Epidermal melanocyte (primary cell): ENCODE results near the gene C10orf67.
"Not testable (repeated sequence)": the region's sequence is repeated elsewhere in the genome, so short reads cannot be mapped to it uniquely, and the experiment has no call there.

ENCODE experiments used
- DNase-seq: peaks from one replicate; pipeline ENCODE4 v3.0.0; 2011; ENCODE audit warnings: low spot score; ENCODE audit not compliant: insufficient read length

Gene C10orf67

DNA sequence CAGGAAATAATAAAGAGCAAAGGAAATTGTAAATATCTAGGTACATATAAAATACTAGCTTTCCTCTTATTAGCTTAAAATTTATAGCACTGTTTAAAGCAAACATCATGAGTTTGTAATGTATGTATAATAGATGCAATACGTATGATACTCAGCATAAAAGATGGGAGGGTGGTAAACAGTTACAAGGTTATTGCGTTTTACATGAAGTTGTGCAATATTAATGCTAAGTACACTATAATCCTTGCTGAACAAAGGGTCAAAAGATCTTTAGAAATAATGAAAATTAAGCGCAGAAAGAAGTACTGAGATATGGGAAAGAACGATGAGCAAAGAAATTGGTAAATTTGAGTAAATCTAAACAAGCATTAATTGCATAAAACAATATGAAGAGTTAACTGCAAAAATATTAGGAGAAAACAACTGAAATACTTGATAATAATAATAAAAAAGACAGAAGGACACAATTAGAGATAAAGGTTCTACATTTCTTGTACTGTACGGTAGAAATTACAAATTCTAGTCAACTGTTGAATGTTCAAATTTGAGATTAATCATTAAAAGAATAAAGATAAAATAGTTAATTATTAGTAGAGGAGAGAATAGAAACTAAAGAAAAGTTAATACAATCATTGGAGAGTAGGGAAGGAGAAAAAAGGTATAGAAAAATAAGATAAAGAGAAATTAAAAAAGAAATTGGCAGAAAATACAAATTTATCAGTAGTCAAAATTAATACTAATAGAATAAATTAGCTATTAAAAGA, 17.9 kb downstream of the C10orf67 start:
- no peak for DNase-seq

DNA sequence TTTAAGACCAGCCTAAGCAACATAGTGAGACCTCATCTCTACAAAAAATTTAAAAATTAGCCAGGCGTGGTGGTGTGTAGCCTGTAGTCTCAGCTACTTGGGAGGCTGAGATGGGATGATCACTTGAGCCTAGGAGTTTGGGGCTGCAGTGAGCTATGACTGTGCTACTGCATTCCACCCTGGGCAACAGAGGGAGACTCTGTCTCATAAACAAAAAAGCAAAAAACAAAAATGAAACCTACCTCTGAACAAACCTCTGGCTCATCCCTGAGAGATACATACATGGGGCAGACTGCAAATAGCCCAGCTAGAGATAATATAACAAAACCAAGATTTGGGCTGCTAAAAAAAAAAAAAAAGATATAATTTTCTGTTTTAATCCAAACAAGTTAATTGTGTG, 19.5 kb downstream of the C10orf67 start:
- DNase-seq, result no peak

GRCh38 chr10:23324351-23324750, 20.2 kb downstream of the C10orf67 start:
- DNase-seq, result no peak

- no peak for DNase-seq
Measured at GRCh38 chr10:23322082-23322481, 22.5 kb downstream of the C10orf67 start.

- no peak for DNase-seq
Measured at GRCh38 chr10:23319835-23320234, 24.8 kb downstream of the C10orf67 start.

- DNase-seq, result no peak
Measured at GRCh38 chr10:23318359-23318758, 26.2 kb downstream of the C10orf67 start.

DNA sequence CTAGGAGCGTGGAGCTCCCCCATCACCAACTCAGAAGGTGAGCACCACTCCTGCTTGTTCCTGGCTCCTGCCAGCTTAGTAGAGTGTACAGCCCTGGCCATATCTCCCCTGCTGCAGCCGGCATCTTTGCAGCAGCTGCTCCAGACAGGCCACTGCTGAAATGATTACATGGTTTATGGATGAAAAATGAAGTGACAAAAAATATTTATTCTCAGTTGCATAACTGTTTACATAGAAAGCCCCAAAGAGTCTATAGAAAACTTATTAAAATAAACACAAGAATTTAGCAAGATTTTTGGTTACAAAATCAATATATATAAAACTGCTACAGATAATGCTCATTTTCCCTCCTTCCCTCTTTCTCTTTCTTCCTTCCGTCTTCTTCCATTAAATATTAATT, 27.2 kb downstream of the C10orf67 start:
- no peak for DNase-seq

- DNase-seq, result no peak
Measured at GRCh38 chr10:23316406-23316805, 28.2 kb downstream of the C10orf67 start.

GRCh38 chr10:23315966-23316365, 28.6 kb downstream of the C10orf67 start:
- DNase-seq, result no peak

DNA sequence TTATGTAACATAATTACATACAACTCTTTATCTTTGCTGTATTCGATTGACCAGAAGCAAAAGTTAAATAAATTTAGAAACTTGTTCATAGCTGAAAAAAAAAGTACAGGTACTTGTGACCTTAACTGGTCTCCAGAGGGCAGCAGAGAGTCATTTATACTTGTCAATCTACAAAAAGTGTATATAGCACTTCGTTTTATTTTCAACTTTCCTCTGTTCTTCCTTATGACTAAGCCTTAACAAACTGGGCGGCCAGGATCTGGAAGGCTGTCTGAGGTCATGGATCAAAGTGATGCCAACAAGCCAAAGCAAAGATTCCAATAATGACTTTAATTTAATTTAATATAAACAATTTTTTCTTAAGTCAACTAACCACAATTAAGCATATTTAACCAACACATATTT, 29.8 kb downstream of the C10orf67 start:
- DNase-seq, result peak; percentile 23

DNA sequence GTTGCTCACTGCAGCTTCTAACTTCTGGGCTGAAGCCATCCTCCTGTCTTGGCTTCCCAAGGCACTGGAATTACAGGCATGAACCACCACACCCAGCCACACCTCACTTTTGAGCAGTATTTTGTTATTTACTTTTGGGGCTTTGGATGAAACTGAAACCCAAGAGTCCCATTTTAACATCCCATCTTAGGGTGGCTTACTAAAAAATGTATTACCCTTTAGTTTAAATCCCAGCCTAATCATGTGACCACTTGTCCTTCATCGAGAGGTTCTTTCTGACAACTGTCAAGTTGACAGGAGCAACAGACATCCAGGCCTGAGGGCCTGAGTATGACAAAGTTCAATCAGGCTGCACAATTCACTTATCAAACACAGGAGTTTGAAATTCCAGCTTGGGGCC, 33.6 kb downstream of the C10orf67 start:
- no peak for DNase-seq

GRCh38 chr10:23310404-23310803, 34.2 kb downstream of the C10orf67 start:
- no peak for DNase-seq

DNA sequence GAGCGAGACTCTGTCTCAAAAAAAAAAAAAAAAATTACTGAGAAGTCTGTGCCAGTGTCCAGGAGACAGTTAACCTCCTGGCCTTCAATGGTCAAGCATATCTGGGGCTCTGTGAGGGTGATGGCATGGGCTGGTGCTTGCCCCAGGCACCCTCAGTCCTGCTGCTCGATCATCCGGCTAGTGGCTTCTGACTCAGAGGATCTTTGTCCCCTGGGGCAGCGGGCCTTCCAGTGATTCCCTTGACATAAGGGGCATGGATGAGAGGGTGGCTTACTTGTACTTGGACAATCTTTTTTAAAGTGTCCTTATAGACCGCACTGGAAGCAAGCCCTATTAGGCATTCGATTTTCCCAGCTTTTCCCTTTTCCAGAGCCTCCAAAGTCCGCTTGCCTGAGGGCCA, 44.6 kb downstream of the C10orf67 start:
- DNase-seq, result not testable (repeated sequence)

GRCh38 chr10:23294638-23295247, 49.9 kb downstream of the C10orf67 start:
- no peak for DNase-seq

DNA sequence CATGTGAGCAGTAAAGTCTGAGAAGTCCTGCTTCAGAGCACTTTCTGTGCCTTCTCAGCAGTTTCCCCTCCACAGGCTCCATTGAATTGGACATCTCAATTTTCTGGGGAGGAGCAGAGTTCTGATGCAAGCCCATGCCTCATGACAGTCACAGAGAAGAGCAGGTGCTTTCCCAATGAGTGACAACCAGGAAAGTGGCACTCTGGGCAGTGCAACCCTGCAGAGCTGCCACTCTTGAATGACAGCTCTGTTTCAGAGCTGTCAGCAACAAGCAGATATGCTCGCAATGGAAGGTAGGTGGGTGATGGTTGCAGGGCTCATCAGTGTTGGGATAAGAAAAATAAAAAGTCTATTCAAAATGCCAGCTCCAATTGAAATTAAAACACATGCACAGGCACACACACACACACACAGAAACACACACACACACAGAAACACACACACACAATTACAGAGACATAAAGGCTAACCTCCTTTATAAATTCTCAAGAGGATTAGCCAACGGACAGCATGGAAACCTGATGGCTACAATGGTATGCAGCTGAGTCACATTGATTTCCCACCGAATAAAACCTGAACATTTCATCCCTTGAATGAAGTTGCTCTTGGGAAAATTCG, 50.5 kb downstream of the C10orf67 start:
- no peak for DNase-seq

DNA sequence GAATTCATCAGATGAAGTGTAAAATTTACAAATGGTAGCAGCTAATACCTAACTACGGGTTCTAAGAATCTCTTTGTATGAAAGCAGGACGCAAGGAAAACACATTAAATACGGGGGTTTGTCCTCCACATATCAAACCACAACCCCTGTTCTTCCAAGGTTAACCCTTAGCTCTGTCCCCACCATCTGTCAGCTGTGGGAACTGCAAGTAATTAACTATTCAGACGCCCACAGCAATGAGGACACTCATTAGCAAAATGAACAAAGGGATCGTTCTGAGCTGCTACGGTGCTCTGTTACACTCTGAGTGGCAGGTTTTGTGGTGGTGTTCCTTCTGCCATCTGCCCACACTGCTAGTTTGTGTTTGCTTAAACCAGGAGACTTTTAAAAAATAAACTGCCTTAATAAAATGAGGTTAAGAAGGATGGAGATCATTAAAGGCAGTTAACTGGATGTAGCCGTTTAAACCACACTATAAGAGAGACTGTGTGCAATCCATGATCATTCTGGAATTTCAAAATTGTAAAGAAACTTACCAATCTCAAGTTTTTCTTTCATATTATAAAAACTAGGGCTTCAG, 51.4 kb downstream of the C10orf67 start:
- no peak for DNase-seq

GRCh38 chr10:23291551-23292334, 52.9 kb downstream of the C10orf67 start:
- DNase-seq, result no peak

DNA sequence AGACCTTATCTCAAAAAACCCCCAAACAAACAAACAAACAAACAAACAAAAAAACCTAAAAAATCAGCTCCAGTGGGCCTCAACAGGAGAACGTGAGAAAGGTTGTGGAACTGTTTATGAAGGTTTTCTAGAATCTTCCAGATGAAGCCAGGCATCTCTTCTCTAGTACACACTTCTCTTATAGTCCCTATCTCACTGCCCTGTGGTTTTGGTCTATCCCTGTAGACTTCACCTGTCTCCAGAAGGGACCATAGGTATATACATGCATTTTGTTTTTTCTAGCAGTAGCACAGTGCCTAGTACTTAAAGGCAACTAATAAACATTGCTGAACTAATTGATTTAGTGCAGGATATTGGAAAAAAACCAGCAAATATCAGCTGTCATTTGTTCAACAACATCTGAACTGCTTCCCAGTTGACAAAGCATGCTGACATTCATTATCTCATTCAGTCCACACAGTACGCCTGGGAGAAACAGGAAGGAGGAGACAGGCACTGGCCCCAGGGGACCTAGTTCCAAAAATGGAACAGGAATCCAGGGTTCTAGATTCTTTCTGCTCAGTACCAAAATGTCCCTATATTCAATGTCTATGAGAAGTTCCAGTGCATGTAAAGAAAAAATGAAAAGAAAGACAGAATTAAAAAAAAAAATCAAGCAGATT, 59.8 kb downstream of the C10orf67 start:
- no peak for DNase-seq

GRCh38 chr10:23284155-23284554, 60.4 kb downstream of the C10orf67 start:
- no peak for DNase-seq

DNA sequence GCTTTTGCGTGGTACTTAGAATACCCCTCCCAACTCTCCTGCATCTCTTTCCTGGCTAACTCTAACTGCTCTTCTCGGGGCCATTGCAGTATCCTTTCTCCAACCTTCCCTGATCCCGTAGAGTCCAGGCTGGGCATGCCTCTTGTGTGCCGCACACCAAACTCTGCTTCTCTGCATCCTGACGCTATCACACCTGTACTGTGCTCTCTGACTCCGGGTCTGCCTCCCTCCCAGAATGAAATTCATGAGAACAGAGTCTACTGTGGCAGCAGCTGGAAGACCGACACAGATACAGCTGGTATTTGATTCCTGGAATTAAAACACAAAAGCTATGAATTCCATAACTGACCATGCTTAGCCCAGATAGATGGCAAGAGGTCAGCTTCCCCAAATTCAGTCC, 60.9 kb downstream of the C10orf67 start:
- no peak for DNase-seq

DNA sequence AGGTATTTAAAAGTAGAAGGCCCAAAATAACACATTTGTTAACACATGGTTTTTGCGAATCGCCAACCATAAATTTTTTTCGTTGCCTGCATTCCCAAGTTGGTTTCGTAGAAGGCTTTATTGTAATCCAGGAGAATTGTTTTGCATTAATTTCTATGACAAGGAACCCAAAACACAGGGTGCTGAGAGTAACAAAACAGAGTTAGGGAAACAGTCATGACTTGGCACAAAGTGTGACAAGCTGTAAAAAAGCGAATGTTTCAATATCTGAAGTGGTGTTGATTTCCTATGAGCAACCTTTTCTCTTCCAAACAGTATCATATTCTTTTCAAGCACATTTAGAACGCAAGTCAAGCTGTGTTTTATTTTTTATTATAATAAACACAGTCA, 63.6 kb downstream of the C10orf67 start:
- DNase-seq, result no peak
